Central memory CD4-positive, alpha-beta T cell (primary cell): ENCODE measurements around the gene PHAX.
"Not testable (repeated sequence)": the region's sequence is repeated elsewhere in the genome, so short reads cannot be mapped to it uniquely, and the experiment has no call there.

ENCODE experiments used
- DNase-seq: peaks from one replicate; pipeline ENCODE4 v3.0.0; 2022

PHAX gene

GRCh38 chr5:126659805-126660482 is 59.2 kb downstream of the PHAX start:
- DNase-seq, result no peak

GRCh38 chr5:126664586-126664985 is 63.8 kb downstream of the PHAX start:
- no peak for DNase-seq

- not testable (repeated sequence) for DNase-seq
These were observed 69.4 kb downstream of the PHAX start for GRCh38 chr5:126670109-126670508.

DNA sequence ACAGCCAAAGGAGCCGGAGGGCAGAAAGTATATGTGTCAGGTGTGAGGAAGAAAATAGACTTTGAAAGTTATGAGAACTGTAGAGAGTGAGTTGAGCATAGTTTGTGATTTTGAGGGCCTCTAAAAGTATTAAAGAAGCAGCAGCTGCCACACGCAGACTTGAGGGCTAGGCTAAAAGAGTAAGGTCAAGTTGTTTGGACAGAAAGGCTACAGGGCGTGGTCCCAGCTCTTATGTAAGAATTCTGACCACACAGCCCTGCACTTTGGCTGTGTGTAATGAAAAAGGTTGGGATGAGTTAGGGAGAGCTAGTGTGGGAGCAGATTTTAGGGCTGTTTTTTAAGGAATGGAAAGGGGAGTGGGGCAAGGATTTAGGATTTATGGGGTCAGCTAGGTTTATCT is 70.9 kb downstream of the PHAX start:
- DNase-seq, result not testable (repeated sequence)

DNA sequence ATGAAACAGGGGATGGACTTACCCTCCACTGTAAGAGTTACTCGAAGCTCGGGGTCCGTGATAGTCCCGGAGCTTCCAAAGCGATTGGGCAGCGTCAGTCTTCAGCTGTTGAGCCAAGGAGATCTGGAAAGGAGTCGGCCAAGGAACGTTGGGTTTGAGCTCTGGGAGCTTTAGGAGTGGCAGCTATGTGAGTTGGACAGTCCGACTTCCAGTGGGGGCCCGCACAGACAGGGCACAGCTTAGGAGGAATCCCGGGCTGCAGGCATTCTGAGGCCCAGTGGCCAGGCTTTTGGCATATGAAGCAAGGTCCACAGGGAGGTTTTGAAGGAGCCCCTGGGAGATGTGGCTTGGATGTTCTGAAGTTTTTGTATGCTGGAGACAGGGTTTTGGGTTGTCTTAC is 72.7 kb downstream of the PHAX start:
- DNase-seq, result no peak

- DNase-seq, result no peak
These were observed 73.4 kb downstream of the PHAX start for GRCh38 chr5:126674145-126674544.

DNA sequence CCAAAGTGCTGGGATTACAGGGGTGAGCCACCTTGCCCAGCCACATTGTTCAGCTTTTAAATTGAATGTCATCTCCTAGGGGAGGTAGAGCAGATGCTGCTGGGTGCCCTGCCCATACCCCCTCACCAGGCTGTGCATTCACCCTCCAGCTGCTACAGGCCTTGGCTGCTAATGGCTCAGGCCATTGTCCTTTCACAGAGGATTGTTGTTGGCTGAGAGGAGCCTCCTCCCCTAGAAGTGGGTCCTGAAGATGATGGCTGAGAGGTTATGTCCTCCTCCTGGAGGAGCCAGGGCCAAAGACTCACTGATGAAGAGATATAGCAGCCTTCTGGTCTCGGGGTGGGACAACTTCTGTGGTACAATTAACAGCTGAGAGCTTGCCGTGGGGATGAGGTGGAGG is 74.6 kb downstream of the PHAX start:
- DNase-seq, result no peak

GRCh38 chr5:126676195-126676624 is 75.5 kb downstream of the PHAX start:
- peak; percentile 63 for DNase-seq
